Loucy (cell line): ENCODE results near the gene KXD1.

ENCODE experiments used
- H2AFZ ChIP-seq: fragments of 200-600 bp; sonication (generic); 2 replicates; pipeline ENCODE4 v1.6.0; 2016; ENCODE audit warnings: antibody characterized with exemption, mild to moderate bottlenecking, low read length, moderate library complexity
- H3F3A ChIP-seq: fragments of 200-600 bp; 2 replicates; pipeline ENCODE4 v1.6.0; 2016; ENCODE audit warnings: antibody characterized with exemption, low read depth, mild to moderate bottlenecking
- H3K27me3 ChIP-seq: fragments of 200-600 bp; sonication (generic); 2 replicates; pipeline ENCODE4 v1.6.1; 2014; ENCODE audit warnings: low read length, mild to moderate bottlenecking; ENCODE audit not compliant: insufficient read depth, poor library complexity, severe bottlenecking
- H3K36me3 ChIP-seq: fragments of 200-600 bp; sonication (generic); 2 replicates; pipeline ENCODE4 v1.6.1; 2016; ENCODE audit warnings: low read length; ENCODE audit not compliant: insufficient read depth
- H3K4me1 ChIP-seq: fragments of 200-600 bp; sonication (generic); 2 replicates; pipeline ENCODE4 v1.5.1; 2014; ENCODE audit warnings: low read length, mild to moderate bottlenecking; ENCODE audit not compliant: insufficient read depth, poor library complexity, severe bottlenecking
- H3K4me2 ChIP-seq: fragments of 200-600 bp; sonication (generic); 2 replicates; pipeline ENCODE4 v1.6.0; 2014; ENCODE audit warnings: antibody characterized with exemption, low read length, low read depth, mild to moderate bottlenecking; ENCODE audit not compliant: poor library complexity, severe bottlenecking
- H3K4me3 ChIP-seq: fragments of 200-600 bp; sonication (generic); 2 replicates; pipeline ENCODE4 v1.5.1; 2014; ENCODE audit warnings: low read length, mild to moderate bottlenecking, mixed read lengths; ENCODE audit not compliant: poor library complexity, severe bottlenecking
- H3K79me2 ChIP-seq: fragments of 200-600 bp; sonication (generic); 2 replicates; pipeline ENCODE4 v1.6.1; 2014; ENCODE audit warnings: low read length; ENCODE audit not compliant: insufficient read depth
- H3K9ac ChIP-seq: fragments of 200-600 bp; sonication (generic); 2 replicates; pipeline ENCODE4 v1.6.0; 2014; ENCODE audit warnings: mild to moderate bottlenecking, low read depth, low read length, moderate library complexity; ENCODE audit not compliant: poor library complexity, severe bottlenecking
- H3K9me2 ChIP-seq: fragments of 200-600 bp; sonication (generic); replicated peaks from 2 replicates; pipeline ENCODE4 v1.6.1; 2016; ENCODE audit warnings: low read depth, low read length, mixed read lengths
- H3K9me3 ChIP-seq: fragments of 200-600 bp; sonication (generic); 2 replicates; pipeline ENCODE4 v1.6.1; 2014; ENCODE audit warnings: mild to moderate bottlenecking, antibody characterized with exemption, low read length, low read depth; ENCODE audit not compliant: insufficient read depth
- H4K20me1 ChIP-seq: fragments of 200-600 bp; sonication (generic); 2 replicates; pipeline ENCODE4 v1.6.0; 2014; ENCODE audit warnings: antibody characterized with exemption, low read length, mild to moderate bottlenecking; ENCODE audit not compliant: insufficient read depth, poor library complexity, severe bottlenecking
- EZH2phosphoT487 ChIP-seq: fragments of 200-600 bp; IDR thresholded peaks from 2 replicates; pipeline ENCODE4 v1.6.1; 2018; ENCODE audit warnings: antibody characterized with exemption, mild to moderate bottlenecking, moderate library complexity, borderline replicate concordance
- TF ChIP-seq, protein P1 (sequence below): fragments of 200-600 bp; sonication (generic); conservative IDR thresholded peaks from 2 replicates; pipeline ENCODE4 v1.5.1; 2014; ENCODE audit warnings: mild to moderate bottlenecking, antibody characterized with exemption, low read length

KXD1 gene

DNA sequence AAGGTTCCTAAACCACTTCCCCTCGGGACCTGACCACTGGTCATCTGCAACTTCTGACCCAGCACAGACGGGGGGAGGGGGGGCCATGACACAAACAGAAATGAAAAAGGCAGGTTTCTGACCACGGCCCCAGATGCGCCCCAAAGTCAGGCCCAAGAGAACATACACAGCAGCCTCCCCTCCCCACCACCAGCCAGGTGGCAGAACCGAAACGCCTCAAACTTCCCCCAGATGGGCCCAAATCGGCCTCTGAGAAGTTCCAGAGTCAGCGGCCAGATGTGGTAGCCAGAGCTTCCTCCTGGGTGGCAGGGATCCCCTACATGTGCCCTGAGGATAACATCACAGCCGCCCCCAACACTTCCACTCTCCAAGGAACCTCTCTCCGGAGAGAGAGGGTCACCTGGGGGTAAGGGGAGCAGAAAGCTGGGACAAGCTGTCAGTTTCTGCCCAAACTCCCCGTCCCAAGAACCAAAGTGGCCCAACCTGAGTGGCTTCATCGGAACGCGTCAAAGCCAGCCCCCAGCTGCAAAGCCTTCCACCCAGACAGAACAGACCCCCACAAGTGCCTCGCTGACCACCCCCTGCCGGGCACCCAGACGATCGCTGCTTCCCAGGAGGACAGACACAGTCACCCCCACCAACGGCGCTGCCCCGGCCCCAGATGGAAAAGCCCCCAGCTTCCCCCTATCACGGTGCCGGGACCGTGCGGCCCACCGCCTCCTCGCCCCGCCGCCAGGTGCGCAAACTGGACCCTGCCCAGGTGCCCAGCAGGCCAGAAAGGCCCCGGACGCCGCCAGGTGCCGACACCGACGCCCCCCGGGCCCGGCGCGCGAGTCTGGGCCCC lies 36.6 kb upstream of the KXD1 start:
- no peaks in the 10 kb centered on the region for H3K36me3 ChIP-seq
- H3K4me2 ChIP-seq, result peak overlapping the region; percentile 97
- peak overlapping the region; percentile 76 for H3K4me3 ChIP-seq
- TF ChIP-seq EZH2phosphoT487, result no peak
- TF ChIP-seq, protein P1, sequence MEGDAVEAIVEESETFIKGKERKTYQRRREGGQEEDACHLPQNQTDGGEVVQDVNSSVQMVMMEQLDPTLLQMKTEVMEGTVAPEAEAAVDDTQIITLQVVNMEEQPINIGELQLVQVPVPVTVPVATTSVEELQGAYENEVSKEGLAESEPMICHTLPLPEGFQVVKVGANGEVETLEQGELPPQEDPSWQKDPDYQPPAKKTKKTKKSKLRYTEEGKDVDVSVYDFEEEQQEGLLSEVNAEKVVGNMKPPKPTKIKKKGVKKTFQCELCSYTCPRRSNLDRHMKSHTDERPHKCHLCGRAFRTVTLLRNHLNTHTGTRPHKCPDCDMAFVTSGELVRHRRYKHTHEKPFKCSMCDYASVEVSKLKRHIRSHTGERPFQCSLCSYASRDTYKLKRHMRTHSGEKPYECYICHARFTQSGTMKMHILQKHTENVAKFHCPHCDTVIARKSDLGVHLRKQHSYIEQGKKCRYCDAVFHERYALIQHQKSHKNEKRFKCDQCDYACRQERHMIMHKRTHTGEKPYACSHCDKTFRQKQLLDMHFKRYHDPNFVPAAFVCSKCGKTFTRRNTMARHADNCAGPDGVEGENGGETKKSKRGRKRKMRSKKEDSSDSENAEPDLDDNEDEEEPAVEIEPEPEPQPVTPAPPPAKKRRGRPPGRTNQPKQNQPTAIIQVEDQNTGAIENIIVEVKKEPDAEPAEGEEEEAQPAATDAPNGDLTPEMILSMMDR, result no peak
- peaks cover 20% of the 10 kb centered on the region for H3K4me1 ChIP-seq
- H3K27me3 ChIP-seq, result no peaks in the 10 kb centered on the region
- H3K9me2 ChIP-seq, result no peaks in the 10 kb centered on the region
- H3F3A ChIP-seq, result no peaks in the 10 kb centered on the region
- no peaks in the 10 kb centered on the region for H3K9me3 ChIP-seq
- H3K79me2 ChIP-seq, result peaks cover 58% of the 10 kb centered on the region
- peak overlapping the region; percentile 67; the same call in 1 of the 2 replicates for H2AFZ ChIP-seq
- H3K9ac ChIP-seq, result peak overlapping the region; percentile 93
- peaks cover 28% of the 10 kb centered on the region for H4K20me1 ChIP-seq

DNA sequence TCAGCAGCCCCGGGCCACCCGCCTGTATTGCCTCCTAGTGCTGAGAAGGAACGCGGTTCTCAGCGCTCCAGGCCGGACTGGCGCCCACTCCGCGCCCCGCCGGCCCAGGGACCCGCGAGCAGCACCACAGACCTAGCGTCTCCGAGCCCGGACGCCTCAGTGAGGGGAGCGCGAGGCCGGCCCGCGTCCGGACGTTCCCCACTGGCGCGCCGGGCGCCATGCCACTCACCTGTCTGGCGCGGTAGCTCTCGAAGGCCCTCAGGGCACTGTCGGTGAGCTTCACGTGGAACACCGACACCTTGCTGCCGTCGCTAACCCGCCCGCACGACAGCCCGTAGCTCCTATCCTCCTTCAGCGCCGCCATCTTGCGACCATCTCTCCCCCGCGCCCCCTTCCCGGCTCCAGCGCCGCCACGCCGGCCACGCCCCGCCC lies 36.0 kb upstream of the KXD1 start, which contains the start of gene ELL:
Gene ELL, minus strand, starts transcription at position 379 of the 432 bp plus-strand sequence. Its CDS starts 15 bp downstream, at position 364.
- Histone ChIP-seq H2AFZ (peak within 1 kb of the TSS; percentile 82; the same call in 1 of the 2 replicates), H3K4me3 (peak within 1 kb of the TSS; percentile 76), H4K20me1 (peaks cover 27% of the 10 kb centered on the region), H3K36me3 (no peaks in the 10 kb centered on the region), H3K9me3 (no peaks in the 10 kb centered on the region), H3K4me2 (peak within 1 kb of the TSS; percentile 97), H3K4me1 (peaks cover 17% of the 10 kb centered on the region), H3F3A (no peaks in the 10 kb centered on the region), H3K27me3 (no peaks in the 10 kb centered on the region), H3K79me2 (peaks cover 51% of the 10 kb centered on the region), H3K9me2 (no peaks in the 10 kb centered on the region), H3K9ac (peak within 1 kb of the TSS; percentile 93)
- TF ChIP-seq EZH2phosphoT487, result no peak
- TF ChIP-seq, protein P1, result no peak

DNA sequence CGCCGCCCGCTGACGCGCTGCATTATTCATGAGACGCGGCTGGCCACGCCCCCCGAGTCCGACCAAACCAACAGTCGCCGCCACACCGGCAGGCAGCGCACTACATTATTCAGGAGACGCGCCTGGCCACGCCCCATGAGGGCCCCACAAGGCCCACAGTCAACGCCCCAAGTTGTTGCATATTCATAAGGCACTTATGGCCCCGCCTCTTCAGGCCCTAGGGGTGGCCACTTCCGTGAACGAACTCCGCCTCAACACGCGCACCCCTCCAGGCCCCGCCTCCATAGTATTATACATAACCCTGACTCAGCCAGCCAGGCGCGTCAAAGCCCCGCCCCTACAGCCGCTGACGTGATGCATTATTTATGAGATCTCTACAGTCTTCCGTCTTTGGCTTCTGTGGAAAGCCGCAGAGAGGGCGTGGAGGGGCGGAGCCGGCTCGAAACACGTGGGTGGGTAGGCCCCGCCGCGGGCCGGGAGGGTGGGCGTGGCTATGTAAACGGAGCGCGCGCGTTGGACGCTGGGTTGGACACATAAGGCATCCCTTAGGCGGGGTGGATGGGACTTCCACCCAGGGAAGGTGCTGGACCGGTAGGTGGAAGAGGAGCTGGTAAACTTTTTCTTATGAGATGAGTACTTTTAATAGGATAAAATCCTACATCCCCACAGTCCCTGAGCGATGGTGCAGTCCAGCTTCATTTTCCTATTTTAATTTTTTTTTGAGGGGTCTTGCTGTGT lies 35.4 kb upstream of the KXD1 start:
- TF ChIP-seq EZH2phosphoT487, result no peak
- TF ChIP-seq, protein P1, result no peak
- no peaks in the 10 kb centered on the region for H3K27me3 ChIP-seq
- H3K9me3 ChIP-seq, result no peaks in the 10 kb centered on the region
- H2AFZ ChIP-seq, result peak overlapping the region; percentile 82; the same call in 1 of the 2 replicates
- H3K4me1 ChIP-seq, result peaks cover 12% of the 10 kb centered on the region
- peak overlapping the region; percentile 93 for H3K9ac ChIP-seq
- no peaks in the 10 kb centered on the region for H3K36me3 ChIP-seq
- no peaks in the 10 kb centered on the region for H3F3A ChIP-seq
- no peaks in the 10 kb centered on the region for H3K9me2 ChIP-seq
- H3K4me3 ChIP-seq, result peak overlapping the region; percentile 76
- H3K4me2 ChIP-seq, result peak overlapping the region; percentile 47
- peaks cover 23% of the 10 kb centered on the region for H4K20me1 ChIP-seq
- H3K79me2 ChIP-seq, result peaks cover 45% of the 10 kb centered on the region
